ENCODE measurements around the gene PTPRF.

DNA sequence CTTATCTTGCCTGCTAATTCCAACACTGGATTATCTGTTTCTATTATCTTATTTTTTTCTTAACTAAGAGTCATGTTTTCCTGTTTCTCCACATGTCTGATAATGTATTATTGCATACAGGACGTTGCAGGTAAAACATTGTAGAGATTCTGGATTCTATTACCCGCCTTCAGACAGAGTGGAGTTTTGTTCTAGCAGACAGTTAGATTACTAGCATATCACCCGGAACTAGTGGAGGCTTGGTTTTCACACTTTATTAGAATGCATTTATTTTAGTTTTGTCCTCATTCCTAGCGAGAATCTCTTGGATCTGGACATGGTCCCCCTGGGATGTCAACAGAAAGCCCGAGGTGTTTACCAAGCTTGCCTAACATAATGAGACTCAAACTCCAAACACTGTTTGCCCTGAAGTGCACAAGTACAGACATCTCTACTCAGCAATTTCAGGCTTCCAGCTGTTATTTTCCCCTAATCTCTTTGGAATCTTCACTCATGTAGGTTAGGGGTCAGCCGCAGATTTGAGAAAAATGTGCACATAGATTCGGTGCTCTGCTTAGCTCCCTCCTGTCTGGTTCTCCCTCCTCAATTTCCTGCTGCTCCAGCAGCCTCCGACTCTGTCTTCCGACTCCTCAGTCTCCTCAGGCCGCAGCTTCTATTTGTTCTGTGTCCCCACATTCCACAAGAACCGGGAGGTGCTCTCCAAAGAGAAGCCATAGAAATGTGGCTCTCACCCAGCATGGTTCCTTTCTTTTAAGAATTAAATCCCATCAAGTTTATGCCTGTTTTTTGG, 36.8 kb upstream of the PTPRF start:
- TF ChIP-seq CTCF (IDR thresholded peaks at IDR 0.05), result no peak
- TF ChIP-seq POLR2A (IDR thresholded peaks at IDR 0.05), result no peak
